Keratinocyte (primary cell): ENCODE results near the gene ARHGAP8. TPM values are rescaled to one million over a fixed set of nuclear protein-coding genes. Genes with fewer than 3 reads are reported as not detected.

Experiments
- DNase-seq: peaks from one replicate; pipeline ENCODE4 v3.0.0-alpha.2; 2011; ENCODE audit warnings: low read depth, missing footprints, low spot score
- FAIRE-seq: peaks from 2 replicates; lab custom pipeline; 2011; peaks lifted over from hg19 to GRCh38; lab: Jason Lieb, UNC
- H2AFZ ChIP-seq: 2 replicates; pipeline ENCODE4 v1.6.0; 2012; ENCODE audit warnings: low read length, control low read depth, inconsistent platforms; ENCODE audit not compliant: control insufficient read depth
- H3K27ac ChIP-seq: 2 replicates; pipeline ENCODE4 v1.5.1; 2011; ENCODE audit warnings: low read length; ENCODE audit not compliant: control insufficient read depth, insufficient read depth
- H3K27me3 ChIP-seq: 3 replicates; pipeline ENCODE4 v1.6.0; 2011; ENCODE audit warnings: low read length; ENCODE audit not compliant: control insufficient read depth, insufficient read depth; ENCODE audit errors: extremely low read depth
- H3K36me3 ChIP-seq, 2 experiments: 2 replicates in 1 of 2; 3 replicates in 1 of 2; pipeline ENCODE4 v1.5.1; 2011; ENCODE audit warnings: low read length in 2 of 2, mild to moderate bottlenecking in 1 of 2; ENCODE audit not compliant: control insufficient read depth in 2 of 2, insufficient read depth in 2 of 2; ENCODE audit errors: extremely low read depth in 1 of 2
- H3K4me1 ChIP-seq: 3 replicates; pipeline ENCODE4 v1.5.1; 2011; ENCODE audit warnings: low read length; ENCODE audit not compliant: control insufficient read depth, insufficient read depth; ENCODE audit errors: extremely low read depth
- H3K4me2 ChIP-seq: 3 replicates; pipeline ENCODE4 v1.6.0; 2011; ENCODE audit warnings: low read depth, low read length; ENCODE audit not compliant: control insufficient read depth, insufficient read depth; ENCODE audit errors: extremely low read depth
- H3K4me3 ChIP-seq, 3 experiments: fragments of 200-600 bp in 1 of 3; sonication (generic) in 1 of 3; 2 replicates in 2 of 3; 3 replicates in 1 of 3; pipeline ENCODE4 v1.5.1; 2011 to 2016; ENCODE audit warnings: low read length in 3 of 3, mild to moderate bottlenecking in 3 of 3, control low read depth in 2 of 3, inconsistent platforms in 1 of 3, low read depth in 1 of 3, mixed read lengths in 1 of 3, mixed run types in 1 of 3, moderate library complexity in 1 of 3; ENCODE audit not compliant: control insufficient read depth in 2 of 3, insufficient read depth in 2 of 3; ENCODE audit errors: extremely low read depth in 1 of 3
- H3K79me2 ChIP-seq: 2 replicates; pipeline ENCODE4 v1.6.0; 2012; ENCODE audit warnings: low read length; ENCODE audit not compliant: control insufficient read depth, insufficient read depth
- H3K9ac ChIP-seq: 3 replicates; pipeline ENCODE4 v1.6.0; 2011; ENCODE audit warnings: low read length; ENCODE audit not compliant: control insufficient read depth, insufficient read depth; ENCODE audit errors: extremely low read depth
- H3K9me1 ChIP-seq: 3 replicates; pipeline ENCODE4 v1.6.0; 2011; ENCODE audit warnings: low read length; ENCODE audit not compliant: control insufficient read depth, insufficient read depth; ENCODE audit errors: extremely low read depth
- H3K9me3 ChIP-seq: 2 replicates; pipeline ENCODE4 v1.5.1; 2012; ENCODE audit warnings: low read depth, low read length; ENCODE audit not compliant: control insufficient read depth
- H4K20me1 ChIP-seq: 3 replicates; pipeline ENCODE4 v1.6.0; 2011; ENCODE audit warnings: low read length; ENCODE audit not compliant: control insufficient read depth, insufficient read depth; ENCODE audit errors: extremely low read depth
- EZH2 ChIP-seq: IDR thresholded peaks from one replicate; pipeline ENCODE4 v1.6.1; 2012; ENCODE audit warnings: inconsistent platforms, mild to moderate bottlenecking, low read length, moderate library complexity
- dilution Hi-C: fragments of 300-500 bp; cut with MboI; formaldehyde crosslinking; loops from one replicate; pipeline ENCODE4 v1.7.0; 2020; ENCODE audit warnings: low sequenced_read_pairs; ENCODE audit not compliant: extremely low pct_ligation_motif_present
- polyA plus RNA-seq, 5 experiments: library from polyadenylated mRNA; depleted of rRNA in 3 of 5; stranded (reverse) in 3 of 5; stranded (forward) in 1 of 5; unstranded in 1 of 5; fragments of >200 nt; gene quantifications; 1 replicate in 1 of 5; 2 replicates in 3 of 5; 3 replicates in 1 of 5; pipeline versions ENCODE4 v1.2.1 to v1.2.3, GENCODE V29; 2011 to 2012; ENCODE audit warnings: missing spikeins in 2 of 5, low read depth in 1 of 5, low replicate concordance in 1 of 5
- TF ChIP-seq, protein P1 (sequence below), 3 experiments: IDR thresholded peaks in 1 of 3; conservative IDR thresholded peaks in 1 of 3; optimal IDR thresholded peaks in 1 of 3; 2 replicates in 2 of 3; 3 replicates in 1 of 3; pipeline versions ENCODE3 to v1.5.1; 2011; ENCODE audit warnings: low read length in 3 of 3, mild to moderate bottlenecking in 3 of 3, moderate library complexity in 2 of 3, control low read depth in 1 of 3, inconsistent platforms in 1 of 3; ENCODE audit not compliant: insufficient read depth in 2 of 3; ENCODE audit errors: extremely low read depth in 1 of 3

The ARHGAP8 gene
- polyA plus RNA-seq, 1 donor (not counting 4 experiments of a cell fraction or from before 2014, with no cell fraction given), result 21.3 TPM

DNA sequence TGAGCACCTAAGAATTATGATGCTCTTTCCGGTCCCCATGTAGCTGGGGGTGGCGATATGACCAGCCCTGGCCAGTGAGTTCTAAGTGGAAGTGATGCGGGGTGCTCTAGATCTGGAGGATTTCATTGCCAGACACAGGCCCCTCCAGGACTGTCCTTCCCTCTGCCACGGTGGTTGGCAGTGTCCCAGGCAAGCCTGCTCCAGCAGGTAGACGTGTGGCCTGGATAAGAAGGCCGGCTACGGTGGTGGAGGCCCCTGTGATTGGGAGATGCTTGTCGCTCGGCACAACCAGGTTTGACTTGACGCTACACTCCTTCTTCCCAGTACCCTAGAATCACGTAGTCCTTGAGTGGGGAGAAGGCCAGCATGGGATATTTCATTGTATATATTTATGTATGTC lies 9.1 kb upstream of the ARHGAP8 start:
- H3K9me3 ChIP-seq, result no peaks in the 10 kb centered on the region
- H3K4me1 ChIP-seq, result peaks cover 15% of the 10 kb centered on the region
- H3K27ac ChIP-seq, result no peak overlapping the region
- no peak overlapping the region for H3K4me2 ChIP-seq
- no peak for FAIRE-seq
- no peak overlapping the region for H3K4me3 ChIP-seq
- no peak for DNase-seq
- H2AFZ ChIP-seq, result no peak overlapping the region
- H3K9me1 ChIP-seq, result no peaks in the 10 kb centered on the region
- TF ChIP-seq, protein P1, sequence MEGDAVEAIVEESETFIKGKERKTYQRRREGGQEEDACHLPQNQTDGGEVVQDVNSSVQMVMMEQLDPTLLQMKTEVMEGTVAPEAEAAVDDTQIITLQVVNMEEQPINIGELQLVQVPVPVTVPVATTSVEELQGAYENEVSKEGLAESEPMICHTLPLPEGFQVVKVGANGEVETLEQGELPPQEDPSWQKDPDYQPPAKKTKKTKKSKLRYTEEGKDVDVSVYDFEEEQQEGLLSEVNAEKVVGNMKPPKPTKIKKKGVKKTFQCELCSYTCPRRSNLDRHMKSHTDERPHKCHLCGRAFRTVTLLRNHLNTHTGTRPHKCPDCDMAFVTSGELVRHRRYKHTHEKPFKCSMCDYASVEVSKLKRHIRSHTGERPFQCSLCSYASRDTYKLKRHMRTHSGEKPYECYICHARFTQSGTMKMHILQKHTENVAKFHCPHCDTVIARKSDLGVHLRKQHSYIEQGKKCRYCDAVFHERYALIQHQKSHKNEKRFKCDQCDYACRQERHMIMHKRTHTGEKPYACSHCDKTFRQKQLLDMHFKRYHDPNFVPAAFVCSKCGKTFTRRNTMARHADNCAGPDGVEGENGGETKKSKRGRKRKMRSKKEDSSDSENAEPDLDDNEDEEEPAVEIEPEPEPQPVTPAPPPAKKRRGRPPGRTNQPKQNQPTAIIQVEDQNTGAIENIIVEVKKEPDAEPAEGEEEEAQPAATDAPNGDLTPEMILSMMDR (optimal IDR thresholded peaks at IDR 0.05 in 1 of 3, IDR thresholded peaks at IDR 0.05 in 1 of 3, conservative IDR thresholded peaks at IDR 0.05 in 1 of 3; ENCODE audit: extremely low read depth in 1 of 3, insufficient read depth in 2 of 3, low read length in 3 of 3), result no peak
- no peak for TF ChIP-seq EZH2
- H3K27me3 ChIP-seq, result peaks cover 3% of the 10 kb centered on the region
- dilution Hi-C loops, result no loop called here
- no peaks in the 10 kb centered on the region for H4K20me1 ChIP-seq
- H3K9ac ChIP-seq, result no peak overlapping the region
- no peaks in the 10 kb centered on the region for H3K79me2 ChIP-seq
- H3K36me3 ChIP-seq, result no peaks in the 10 kb centered on the region

DNA sequence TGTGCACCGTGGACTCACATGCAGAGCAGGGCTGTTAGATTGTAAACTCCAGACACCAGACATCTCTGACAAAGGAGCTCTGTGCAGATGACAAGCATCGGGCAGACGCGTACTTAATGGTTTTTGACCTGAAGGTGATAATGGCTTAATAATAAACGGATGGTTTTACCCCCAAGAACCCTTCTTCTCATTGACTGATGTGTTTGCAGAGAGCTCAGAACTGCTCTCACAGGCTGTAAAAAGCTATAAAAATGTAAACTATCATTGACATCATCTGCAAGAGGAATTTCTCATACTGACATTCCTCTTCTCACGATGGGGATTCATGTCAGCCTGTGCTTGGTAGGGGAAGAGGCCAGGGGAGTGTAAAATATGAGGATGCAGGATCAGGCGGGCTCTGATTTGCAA lies 8.6 kb upstream of the ARHGAP8 start:
- Histone ChIP-seq H3K9me3 (no peaks in the 10 kb centered on the region), H4K20me1 (no peaks in the 10 kb centered on the region)
- FAIRE-seq, result no peak

More for the DNA sequence above, 8.6 kb upstream of the ARHGAP8 start:
- Histone ChIP-seq H3K4me1 (peaks cover 10% of the 10 kb centered on the region), H3K4me2 (no peak overlapping the region), H3K4me3 (no peak overlapping the region), H3K79me2 (no peaks in the 10 kb centered on the region), H3K27me3 (peaks cover 3% of the 10 kb centered on the region), H2AFZ (no peak overlapping the region), H3K9me1 (no peaks in the 10 kb centered on the region), H3K9ac (no peak overlapping the region), H3K36me3 (no peaks in the 10 kb centered on the region), H3K27ac (no peak overlapping the region)
- no peak for TF ChIP-seq EZH2
- TF ChIP-seq, protein P1 (optimal IDR thresholded peaks at IDR 0.05 in 1 of 3, IDR thresholded peaks at IDR 0.05 in 1 of 3, conservative IDR thresholded peaks at IDR 0.05 in 1 of 3; ENCODE audit: extremely low read depth in 1 of 3, insufficient read depth in 2 of 3, low read length in 3 of 3), result no peak
- dilution Hi-C loops, result no loop called here
- DNase-seq, result no peak
